Suprapubic skin (tissue), 3 donors: ENCODE data around the gene KLHL29.

Experiments used
- EP300 ChIP-seq: sonication (generic); formaldehyde crosslinking; IDR thresholded peaks from one replicate; pipeline ENCODE4 v1.6.1; 2017; ENCODE audit warnings: antibody characterized with exemption
- POLR2A ChIP-seq, 2 donors: fragments of 450-650 bp; IDR thresholded peaks; one replicate each; pipeline ENCODE4 v1.6.1; 2017; ENCODE audit warnings: antibody characterized with exemption in 2 of 2, mild to moderate bottlenecking in 2 of 2, moderate library complexity in 2 of 2
- TF ChIP-seq, protein P1 (sequence below), 2 donors: fragments of 200-600 bp in 1 of 2; fragments of 450-650 bp in 1 of 2; sonication (generic) in 1 of 2; IDR thresholded peaks; one replicate each; pipeline ENCODE4 v1.5.1; 2016 to 2019; ENCODE audit warnings: antibody characterized with exemption in 2 of 2, mild to moderate bottlenecking in 1 of 2, moderate library complexity in 1 of 2

- TF ChIP-seq, protein P1, sequence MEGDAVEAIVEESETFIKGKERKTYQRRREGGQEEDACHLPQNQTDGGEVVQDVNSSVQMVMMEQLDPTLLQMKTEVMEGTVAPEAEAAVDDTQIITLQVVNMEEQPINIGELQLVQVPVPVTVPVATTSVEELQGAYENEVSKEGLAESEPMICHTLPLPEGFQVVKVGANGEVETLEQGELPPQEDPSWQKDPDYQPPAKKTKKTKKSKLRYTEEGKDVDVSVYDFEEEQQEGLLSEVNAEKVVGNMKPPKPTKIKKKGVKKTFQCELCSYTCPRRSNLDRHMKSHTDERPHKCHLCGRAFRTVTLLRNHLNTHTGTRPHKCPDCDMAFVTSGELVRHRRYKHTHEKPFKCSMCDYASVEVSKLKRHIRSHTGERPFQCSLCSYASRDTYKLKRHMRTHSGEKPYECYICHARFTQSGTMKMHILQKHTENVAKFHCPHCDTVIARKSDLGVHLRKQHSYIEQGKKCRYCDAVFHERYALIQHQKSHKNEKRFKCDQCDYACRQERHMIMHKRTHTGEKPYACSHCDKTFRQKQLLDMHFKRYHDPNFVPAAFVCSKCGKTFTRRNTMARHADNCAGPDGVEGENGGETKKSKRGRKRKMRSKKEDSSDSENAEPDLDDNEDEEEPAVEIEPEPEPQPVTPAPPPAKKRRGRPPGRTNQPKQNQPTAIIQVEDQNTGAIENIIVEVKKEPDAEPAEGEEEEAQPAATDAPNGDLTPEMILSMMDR (IDR thresholded peaks at IDR 0.05), result no peak
- no peak for TF ChIP-seq EP300
- TF ChIP-seq POLR2A (IDR thresholded peaks at IDR 0.05), result no peak
Measured at GRCh38 chr2:23597687-23598086, 212.7 kb downstream of the KLHL29 start.
